Measurements from ENCODE around the gene CYP3A4. TPM values are rescaled to one million over a fixed set of nuclear protein-coding genes. Genes with fewer than 3 reads are reported as not detected.

CYP3A4 gene
- total RNA-seq, 2 donors from 2014 or later = 0.99 to 267 TPM

DNA sequence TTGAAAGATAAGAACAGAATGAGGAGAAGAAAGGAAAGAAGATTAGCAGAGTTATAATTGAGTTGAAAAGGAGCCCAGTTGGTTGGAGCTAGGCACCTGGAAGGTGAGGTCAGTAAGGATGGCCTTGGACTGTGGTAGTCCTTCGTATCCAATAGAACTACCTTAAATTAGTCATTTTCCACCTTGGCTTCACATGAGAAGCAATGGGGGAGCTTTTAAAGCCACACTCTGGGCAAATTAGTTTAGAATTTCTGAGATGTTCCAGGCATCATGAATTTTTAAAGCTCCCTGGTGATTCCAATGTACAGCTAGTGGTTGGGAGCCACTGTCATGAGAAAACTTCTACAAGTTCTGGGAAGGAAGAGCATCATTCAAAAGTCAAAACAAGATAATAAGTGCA lies 76.9 kb downstream of the CYP3A4 start:
- H3K27ac ChIP-seq = no peak overlapping the region
- no peak for ATAC-seq
- TF ChIP-seq POLR2A (IDR thresholded peaks at IDR 0.05) = no peak
- TF ChIP-seq, protein P1, sequence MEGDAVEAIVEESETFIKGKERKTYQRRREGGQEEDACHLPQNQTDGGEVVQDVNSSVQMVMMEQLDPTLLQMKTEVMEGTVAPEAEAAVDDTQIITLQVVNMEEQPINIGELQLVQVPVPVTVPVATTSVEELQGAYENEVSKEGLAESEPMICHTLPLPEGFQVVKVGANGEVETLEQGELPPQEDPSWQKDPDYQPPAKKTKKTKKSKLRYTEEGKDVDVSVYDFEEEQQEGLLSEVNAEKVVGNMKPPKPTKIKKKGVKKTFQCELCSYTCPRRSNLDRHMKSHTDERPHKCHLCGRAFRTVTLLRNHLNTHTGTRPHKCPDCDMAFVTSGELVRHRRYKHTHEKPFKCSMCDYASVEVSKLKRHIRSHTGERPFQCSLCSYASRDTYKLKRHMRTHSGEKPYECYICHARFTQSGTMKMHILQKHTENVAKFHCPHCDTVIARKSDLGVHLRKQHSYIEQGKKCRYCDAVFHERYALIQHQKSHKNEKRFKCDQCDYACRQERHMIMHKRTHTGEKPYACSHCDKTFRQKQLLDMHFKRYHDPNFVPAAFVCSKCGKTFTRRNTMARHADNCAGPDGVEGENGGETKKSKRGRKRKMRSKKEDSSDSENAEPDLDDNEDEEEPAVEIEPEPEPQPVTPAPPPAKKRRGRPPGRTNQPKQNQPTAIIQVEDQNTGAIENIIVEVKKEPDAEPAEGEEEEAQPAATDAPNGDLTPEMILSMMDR (IDR thresholded peaks at IDR 0.05) = no peak
- H3K9me3 ChIP-seq = no peaks in the 10 kb centered on the region
- DNase-seq = no peak
- intact Hi-C loops (cut with DNase I) = no loop called here
- no peaks in the 10 kb centered on the region for H3K4me1 ChIP-seq
- H3K36me3 ChIP-seq (replicated peaks in 1 of 2; ENCODE audit: insufficient read depth in 1 of 2, low read depth in 2 of 2) = no peaks in the 10 kb centered on the region
- no peaks in the 10 kb centered on the region for H3K27me3 ChIP-seq
- H3K4me3 ChIP-seq = no peak overlapping the region
- 47 to 69% methylated on average over 1 of the region's 1 CpG for WGBS, 2 donors

Small RNAs within 50 kb of the gene (small RNA-seq; reads per million reads assigned to genes)
- not detected for gene CYP3A137P

Other genes with a start within 250 kb of the CYP3A4 start
- gene FAM200A, start 232.1 kb downstream of the CYP3A4 start, total RNA-seq = 1 to 10 TPM; 3.9 to 7.3 TPM
- 10 to 100 TPM; 73.5 to 86.4 TPM for gene ZNF655, start 225.5 kb downstream of the CYP3A4 start, total RNA-seq
- gene TMEM225B, start 185.9 kb downstream of the CYP3A4 start, total RNA-seq = under 1 TPM in 1 of 2 donors, not detected in 1; 0.52 TPM
- 10 to 100 TPM; 12.7 to 25.7 TPM for gene ZSCAN25, start 167.2 kb downstream of the CYP3A4 start, total RNA-seq
- gene CYP3A5, start 104.2 kb downstream of the CYP3A4 start, total RNA-seq = 100 to 1,000 TPM; 170 to 358 TPM
- gene CYP3A7, start 49.0 kb downstream of the CYP3A4 start, total RNA-seq = 1 to 10 TPM in 1 of 2 donors, not detected in 1; 1.3 TPM
- 1 to 10 TPM; 2.0 to 9.9 TPM for gene CYP3A43, start 43.8 kb upstream of the CYP3A4 start, total RNA-seq
- gene OR2AE1, start 92.8 kb upstream of the CYP3A4 start, total RNA-seq = 1 to 10 TPM in 1 of 2 donors, not detected in 1; 2.0 TPM
- 10 to 100 TPM; 31.9 to 41.9 TPM for gene TRIM4, start 135.3 kb upstream of the CYP3A4 start, total RNA-seq
- not detected for gene GJC3, start 145.4 kb upstream of the CYP3A4 start, total RNA-seq
- gene AZGP1, start 191.8 kb upstream of the CYP3A4 start, total RNA-seq = 100 to 1,000 TPM; 133 to 271 TPM
- gene ZKSCAN1, start 231.4 kb upstream of the CYP3A4 start, total RNA-seq = 10 to 100 TPM; 31.6 to 40.2 TPM